ENCODE results near the gene PLCXD3. TPM values are rescaled to one million over a fixed set of nuclear protein-coding genes. Genes with fewer than 3 reads are reported as not detected.
A peak's percentile ranks its signal among the peaks of the same experiment; 100 is the strongest.

Gene PLCXD3
- total and polyA plus RNA-seq, 2 of the 4 experiments (the other 2 are of a cell fraction) = under 0.01 to 0.02 TPM

GRCh38 chr5:41403846-41404245 is 106.6 kb downstream of the PLCXD3 start:
- H3K9ac ChIP-seq (ENCODE audit: low read depth, low read length) = no peak overlapping the region
- no peak overlapping the region for H2AK9ac ChIP-seq (replicated peaks; ENCODE audit: low read depth, low read length, poor library complexity)
- H3K18ac ChIP-seq (ENCODE audit: low read depth, low read length) = no peak overlapping the region
- H2AFZ ChIP-seq (replicated peaks; ENCODE audit: low read length, poor library complexity) = no peak overlapping the region
- no peak overlapping the region for H2AK5ac ChIP-seq (ENCODE audit: low read depth, low read length)
- intact Hi-C loops (cut with micrococcal nuclease) (no loop called here), in situ Hi-C loops (cut with MboI; ENCODE audit: low sequenced_read_pairs) (no loop called here), dilution Hi-C loops (cut with HindIII; ENCODE audit: low sequenced_read_pairs, unreplicated experiment) (no loop called here)
- H3K4me1 ChIP-seq (ENCODE audit: control insufficient read depth, insufficient read depth, low read length) = peaks cover under 1% of the 10 kb centered on the region; the same call in 1 of the 2 replicates
- H3K4me3 ChIP-seq (ENCODE audit: insufficient read depth, low read depth, low read length) = no peak overlapping the region
- H4K8ac ChIP-seq (ENCODE audit: low read depth in 2 of 2, low read length in 2 of 2) = no peak overlapping the region
- H3K9me1 ChIP-seq (ENCODE audit: insufficient read depth, low read length) = no peaks in the 10 kb centered on the region; the same call in 1 of the 2 replicates
- H4K5ac ChIP-seq (ENCODE audit: low read depth, low read length) = no peak overlapping the region
- H4K20me1 ChIP-seq (ENCODE audit: insufficient read depth, low read length) = no peaks in the 10 kb centered on the region
- no peak overlapping the region for H3K4ac ChIP-seq (ENCODE audit: low read depth, low read length)
- no CpG with 5 or more reads among the region's 3 CpGs for WGBS, 2 experiments (ENCODE audit: extremely low coverage in 2 of 2, insufficient read length in 1 of 2)
- no peak overlapping the region for H2BK5ac ChIP-seq (ENCODE audit: low read depth, low read length, poor library complexity, severe bottlenecking)
- no peak overlapping the region for H3K4me2 ChIP-seq (ENCODE audit: low read depth, low read length)
- no peaks in the 10 kb centered on the region for H3K9me3 ChIP-seq (ENCODE audit: control insufficient read depth, insufficient read depth, low read length)
- H3K23ac ChIP-seq (ENCODE audit: low read depth, low read length) = no peak overlapping the region
- CTCF ChIA-PET = no interaction called here
- DNase-seq = peak; percentile 18
- no peak for ATAC-seq (ENCODE audit: low read depth)
- no peak overlapping the region for H3K56ac ChIP-seq (ENCODE audit: extremely low read depth, insufficient read depth, low read length)
- H3K27ac ChIP-seq (ENCODE audit: insufficient read depth, low read length) = no peak overlapping the region
- POLR2A ChIA-PET (ENCODE audit: unreplicated experiment) = no interaction called here
- H2BK15ac ChIP-seq (ENCODE audit: low read depth, low read length) = no peak overlapping the region
- H2BK120ac ChIP-seq (ENCODE audit: low read depth, low read length) = no peak overlapping the region
- no peak overlapping the region for H2BK20ac ChIP-seq (ENCODE audit: low read depth, low read length)
- TF ChIP-seq MAZ (IDR thresholded peaks at IDR 0.05; ENCODE audit: borderline replicate concordance, low read depth, low read length) (no peak), BHLHE40 (IDR thresholded peaks at IDR 0.05; ENCODE audit: low read depth, low read length) (no peak), CTCF (conservative IDR thresholded peaks at IDR 0.05; ENCODE audit: low read depth, low read length) (no peak), RFX5 (IDR thresholded peaks at IDR 0.05; ENCODE audit: low read depth, low read length) (no peak), ELK1 (IDR thresholded peaks at IDR 0.05; ENCODE audit: borderline replicate concordance, low read depth, low read length) (no peak), RCOR1 (IDR thresholded peaks at IDR 0.05; ENCODE audit: insufficient replicate concordance, low read length) (no peak), CHD1 (IDR thresholded peaks at IDR 0.05; ENCODE audit: low read depth, low read length) (no peak), CEBPB (IDR thresholded peaks at IDR 0.05; ENCODE audit: low read depth, low read length) (no peak)
- no TSS peak for BruUV-seq (replicated peaks)
- H3K36me3 ChIP-seq (ENCODE audit: control insufficient read depth, insufficient read depth, low read length) = no peaks in the 10 kb centered on the region
- H3K14ac ChIP-seq (replicated peaks; ENCODE audit: low read depth, low read length) = no peak overlapping the region
- H3K27me3 ChIP-seq (ENCODE audit: control insufficient read depth, insufficient read depth, low read length) = no peaks in the 10 kb centered on the region
- H4K91ac ChIP-seq (ENCODE audit: insufficient read depth, low read depth, low read length) = no peak overlapping the region
- H3K79me1 ChIP-seq (ENCODE audit: low read depth in 1 of 2, low read length in 2 of 2) = no peaks in the 10 kb centered on the region

Measured in IMR-90 (cell line).